ENCODE data around the gene GLCE. TPM values are rescaled to one million over a fixed set of nuclear protein-coding genes. Genes with fewer than 3 reads are reported as not detected.
"Not testable (repeated sequence)": the region's sequence is repeated elsewhere in the genome, so short reads cannot be mapped to it uniquely, and the experiment has no call there.

Gene GLCE
- total and polyA plus RNA-seq, 5 experiments from 2014 or later = 5.2 to 8.3 (median 5.8) TPM

GRCh38 chr15:69292826-69293420 lies 132.5 kb downstream of the GLCE start:
- DNase-seq (no peak), ATAC-seq (no peak)
- H3K36me3 Mint-ChIP-seq = no peaks in the 10 kb centered on the region
- no peak overlapping the region for H3K27ac Mint-ChIP-seq
- H3K4me1 Mint-ChIP-seq = peaks cover 0 to 2% (median 0%) of the 10 kb centered on the region in 4 donors
- H3K27me3 Mint-ChIP-seq = peaks cover 20 to 30% (median 23%) of the 10 kb centered on the region in 5 donors
- POLR2A ChIA-PET = interaction anchor here (0.6 kb wide), 1 partner anchor 126 kb away, joined by 3 read pairs; no protein-coding TSS in a partner anchor
- H3K4me3 Mint-ChIP-seq = no peak overlapping the region
- no peaks in the 10 kb centered on the region for H3K9me3 Mint-ChIP-seq

- H3K4me3 Mint-ChIP-seq = no peak overlapping the region
- H3K4me1 Mint-ChIP-seq = peaks cover 0 to 3% (median under 1%) of the 10 kb centered on the region in 4 donors
- H3K27ac Mint-ChIP-seq = peak overlapping the region in 1 of 10 donors; percentile 28
- no peak for ATAC-seq
- no peaks in the 10 kb centered on the region for H3K9me3 Mint-ChIP-seq
- peaks cover 20 to 30% (median 23%) of the 10 kb centered on the region in 5 donors for H3K27me3 Mint-ChIP-seq
- POLR2A ChIA-PET = interaction anchor here (0.6 kb wide), 1 partner anchor 127 kb away, joined by 3 read pairs; no protein-coding TSS in a partner anchor
- no peak for DNase-seq
- H3K36me3 Mint-ChIP-seq = no peaks in the 10 kb centered on the region
These were observed 133.5 kb downstream of the GLCE start for GRCh38 chr15:69293741-69294615.

- Mint-ChIP-seq H3K4me3 (no peak overlapping the region), H3K27me3 (peaks cover 29 to 54% (median 42%) of the 10 kb centered on the region in 5 donors), H3K4me1 (peaks cover 2 to 7% (median 5%) of the 10 kb centered on the region in 4 donors), H3K27ac (no peak overlapping the region), H3K9me3 (no peaks in the 10 kb centered on the region), H3K36me3 (peaks cover 0 to 2% (median 0%) of the 10 kb centered on the region in 3 donors)
- ATAC-seq (no peak), DNase-seq (no peak)
- POLR2A ChIA-PET = no interaction called here
These were observed 136.2 kb downstream of the GLCE start for GRCh38 chr15:69296606-69297005.

GRCh38 chr15:69297642-69298353 lies 137.4 kb downstream of the GLCE start:
- Mint-ChIP-seq H3K36me3 (peaks cover 0 to 2% (median 0%) of the 10 kb centered on the region in 3 donors), H3K4me3 (peak overlapping the region in 9 of 10 donors; percentile 10 to 62 (median 44)), H3K27ac (no peak overlapping the region), H3K9me3 (peaks cover 0 to 2% (median 0%) of the 10 kb centered on the region in 9 donors), H3K4me1 (peaks cover 2 to 7% (median 5%) of the 10 kb centered on the region in 4 donors), H3K27me3 (peaks cover 29 to 66% (median 51%) of the 10 kb centered on the region in 5 donors)
- ATAC-seq (no peak), DNase-seq (no peak)
- POLR2A ChIA-PET = no interaction called here

GRCh38 chr15:69298354-69298696 lies 137.9 kb downstream of the GLCE start:
- peaks cover 2 to 7% (median 5%) of the 10 kb centered on the region in 4 donors for H3K4me1 Mint-ChIP-seq
- peaks cover 29 to 71% (median 56%) of the 10 kb centered on the region in 5 donors for H3K27me3 Mint-ChIP-seq
- peaks cover 0 to 2% (median 0%) of the 10 kb centered on the region in 3 donors for H3K36me3 Mint-ChIP-seq
- POLR2A ChIA-PET = no interaction called here
- no peak overlapping the region for H3K27ac Mint-ChIP-seq
- peak overlapping the region in 8 of 10 donors; percentile 26 to 62 (median 44) for H3K4me3 Mint-ChIP-seq
- no peak for DNase-seq
- H3K9me3 Mint-ChIP-seq = peaks cover 0 to 2% (median 0%) of the 10 kb centered on the region in 9 donors
- no peak for ATAC-seq

GRCh38 chr15:69298697-69299441 lies 138.4 kb downstream of the GLCE start, which contains the start of gene PAQR5:
Gene PAQR5 (plus strand): TSS chr15:69298912. CDS start chr15:69360081, 61,169 bp downstream.
- peak; percentile 22 to 54 for ATAC-seq
- Mint-ChIP-seq H3K4me1 (peaks cover 2 to 7% (median 5%) of the 10 kb centered on the region in 4 donors), H3K27me3 (peaks cover 29 to 77% (median 59%) of the 10 kb centered on the region in 5 donors), H3K27ac (no peak within 1 kb of the TSS), H3K4me3 (peak within 1 kb of the TSS in 9 of 10 donors; percentile 40 to 69 (median 62)), H3K9me3 (peaks cover 0 to 2% (median 0%) of the 10 kb centered on the region in 9 donors), H3K36me3 (peaks cover 0 to 2% (median 0%) of the 10 kb centered on the region in 3 donors)
- no peak for DNase-seq
- POLR2A ChIA-PET = no interaction called here

- Mint-ChIP-seq H3K36me3 (peaks cover 0 to 2% (median 0%) of the 10 kb centered on the region in 3 donors), H3K9me3 (peaks cover 0 to 2% (median 0%) of the 10 kb centered on the region in 9 donors), H3K27me3 (peaks cover 29 to 80% (median 61%) of the 10 kb centered on the region in 5 donors), H3K27ac (no peak overlapping the region), H3K4me1 (peaks cover 2 to 7% (median 5%) of the 10 kb centered on the region in 4 donors), H3K4me3 (peak overlapping the region in 6 of 10 donors; percentile 15 to 41 (median 29))
- DNase-seq (no peak), ATAC-seq (no peak)
- POLR2A ChIA-PET = no interaction called here
These were observed 139.0 kb downstream of the GLCE start for GRCh38 chr15:69299451-69299886.

- DNase-seq (no peak), ATAC-seq (no peak)
- H3K36me3 Mint-ChIP-seq = peaks cover 0 to 2% (median 0%) of the 10 kb centered on the region in 3 donors
- POLR2A ChIA-PET = no interaction called here
- H3K4me3 Mint-ChIP-seq = peak overlapping the region in 5 of 10 donors; percentile 2 to 28 (median 10)
- H3K4me1 Mint-ChIP-seq = peaks cover 2 to 7% (median 5%) of the 10 kb centered on the region in 4 donors
- peaks cover 0 to 2% (median 0%) of the 10 kb centered on the region in 9 donors for H3K9me3 Mint-ChIP-seq
- no peak overlapping the region for H3K27ac Mint-ChIP-seq
- H3K27me3 Mint-ChIP-seq = peaks cover 26 to 80% (median 63%) of the 10 kb centered on the region in 5 donors
These were observed 139.6 kb downstream of the GLCE start for GRCh38 chr15:69299943-69300588.

GRCh38 chr15:69301101-69301500 lies 140.7 kb downstream of the GLCE start:
- POLR2A ChIA-PET, H3K27ac Mint-ChIP-seq: not testable (repeated sequence)
- H3K27me3 Mint-ChIP-seq = peaks cover 21 to 83% (median 65%) of the 10 kb centered on the region in 5 donors

GRCh38 chr15:69302087-69302486 lies 141.7 kb downstream of the GLCE start:
- ATAC-seq, H3K4me1 Mint-ChIP-seq, DNase-seq, H3K4me3 Mint-ChIP-seq, H3K9me3 Mint-ChIP-seq, POLR2A ChIA-PET, H3K36me3 Mint-ChIP-seq: not testable (repeated sequence)
- Mint-ChIP-seq H3K27ac (peak overlapping the region in 1 of 10 donors; percentile 41), H3K27me3 (peaks cover 15 to 80% (median 60%) of the 10 kb centered on the region in 5 donors)

More at GRCh38 chr15:69301101-69301500, 140.7 kb downstream of the GLCE start:
- H3K9me3 Mint-ChIP-seq, ATAC-seq, H3K36me3 Mint-ChIP-seq, DNase-seq, H3K4me1 Mint-ChIP-seq: not testable (repeated sequence)
- H3K4me3 Mint-ChIP-seq = peak overlapping the region in 2 of 10 donors; percentile 2 to 54

- H3K27ac Mint-ChIP-seq = no peak overlapping the region
- H3K9me3 Mint-ChIP-seq = peaks cover 0 to 2% (median 0%) of the 10 kb centered on the region in 9 donors
These were observed 142.5 kb downstream of the GLCE start for GRCh38 chr15:69302929-69303328.

More at GRCh38 chr15:69302929-69303328, 142.5 kb downstream of the GLCE start:
- Mint-ChIP-seq H3K4me3 (no peak overlapping the region), H3K27me3 (peaks cover 10 to 81% (median 55%) of the 10 kb centered on the region in 5 donors), H3K36me3 (peaks cover 0 to 2% (median 0%) of the 10 kb centered on the region in 3 donors), H3K4me1 (peaks cover 2 to 6% (median 5%) of the 10 kb centered on the region in 4 donors)
- DNase-seq (no peak), ATAC-seq (no peak)
- POLR2A ChIA-PET = no interaction called here
